Measurements from ENCODE around the gene NOL8. TPM values are rescaled to one million over a fixed set of nuclear protein-coding genes. Genes with fewer than 3 reads are reported as not detected.

The NOL8 gene
- total RNA-seq, 1 experiment from 2014 or later, result 48.4 TPM

DNA sequence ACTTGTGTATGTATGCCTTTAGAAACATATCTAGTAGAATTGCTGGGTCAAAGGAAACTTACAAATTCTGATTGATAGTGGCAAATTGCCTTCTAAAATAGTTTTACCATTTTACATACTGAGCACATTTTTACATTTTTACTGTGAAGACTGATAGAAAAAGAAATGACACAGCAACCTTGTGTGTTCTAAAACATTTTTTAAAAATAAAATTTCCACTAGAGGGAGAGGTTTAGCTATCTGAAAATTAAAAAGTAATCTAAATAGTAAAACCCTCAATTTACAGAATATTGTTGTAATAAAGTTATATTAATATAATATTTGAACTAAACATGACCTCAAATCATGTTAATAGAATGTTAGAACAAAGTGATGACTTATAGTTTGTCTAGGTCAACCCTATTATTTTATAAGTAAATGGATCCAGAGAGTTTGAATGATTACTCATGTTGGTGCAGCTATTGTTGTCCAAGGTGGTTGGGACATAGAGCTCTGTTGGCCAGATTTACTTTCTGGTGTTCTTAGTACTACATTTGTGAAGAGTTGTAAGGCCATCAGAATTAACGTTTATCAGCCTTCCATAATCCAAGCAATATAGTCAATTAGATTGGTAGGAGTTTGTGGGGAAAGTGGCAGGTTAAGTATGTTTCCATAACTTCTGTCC lies 17.8 kb upstream of the NOL8 start:
- Mint-ChIP-seq H3K27ac (no peak overlapping the region), H3K27me3 (ENCODE audit: low read depth) (no peaks in the 10 kb centered on the region), H3K36me3 (ENCODE audit: insufficient read depth in 1 of 3, low read depth in 3 of 3) (peaks cover 22 to 35% (median 32%) of the 10 kb centered on the region in 3 experiments), H3K4me1 (peaks cover 2 to 3% of the 10 kb centered on the region in 2 experiments; a peak in 3 of 4 replicates), H3K9me3 (peaks cover 4% of the 10 kb centered on the region in 2 experiments), H3K4me3 (no peak overlapping the region)
- Histone ChIP-seq H4K20me1 (ENCODE audit: control insufficient read depth, insufficient read depth, insufficient read length) (no peaks in the 10 kb centered on the region), H3K9ac (ENCODE audit: extremely low read depth, insufficient read length, low read length) (no peak overlapping the region), H2BK20ac (ENCODE audit: low read depth, low read length, poor library complexity, severe bottlenecking) (no peak overlapping the region), H4K91ac (ENCODE audit: insufficient read length, low read depth, low read length) (no peak overlapping the region), H2BK15ac (ENCODE audit: low read depth, low read length) (no peak overlapping the region), H3K9me3 (ENCODE audit: control insufficient read depth, low read depth, low read length) (peaks cover 5% of the 10 kb centered on the region), H2AK5ac (ENCODE audit: insufficient read length, low read length) (no peak overlapping the region), H2BK120ac (ENCODE audit: low read depth, low read length, poor library complexity, severe bottlenecking) (no peak overlapping the region), H3K79me1 (ENCODE audit: insufficient read depth, low read depth, low read length, poor library complexity, severe bottlenecking) (no peaks in the 10 kb centered on the region), H3K27ac (ENCODE audit: insufficient read length, low read depth, low read length) (no peak overlapping the region), H3K27me3 (ENCODE audit: insufficient read depth, low read length) (no peaks in the 10 kb centered on the region), H3K14ac (ENCODE audit: insufficient read depth, low read length) (no peak overlapping the region), H3K18ac (ENCODE audit: insufficient read length, low read depth, low read length) (no peak overlapping the region), H4K5ac (ENCODE audit: insufficient read length, low read depth, low read length) (no peak overlapping the region), H2BK12ac (ENCODE audit: insufficient read length, low read depth, low read length) (no peak overlapping the region), H2AFZ (ENCODE audit: low read length) (no peak overlapping the region), H3K23ac (ENCODE audit: insufficient read length, low read depth, low read length) (no peak overlapping the region), H3T11ph (ENCODE audit: low read length) (no peak overlapping the region), H2BK5ac (ENCODE audit: insufficient read length, low read length) (no peak overlapping the region), H3K79me2 (ENCODE audit: insufficient read depth, low read length) (no peaks in the 10 kb centered on the region), H3K23me2 (ENCODE audit: insufficient read length, low read depth, low read length, poor library complexity, severe bottlenecking) (no peaks in the 10 kb centered on the region), H4K8ac (replicated peaks; ENCODE audit: insufficient read length, low read depth, low read length) (no peak overlapping the region), H3K4me2 (ENCODE audit: insufficient read depth, insufficient read length, low read length) (no peak overlapping the region), H3K56ac (ENCODE audit: insufficient read length, low read depth, low read length) (no peak overlapping the region), H3K4ac (ENCODE audit: low read depth, low read length) (no peak overlapping the region), H3K4me1 (ENCODE audit: insufficient read depth, low read length) (no peaks in the 10 kb centered on the region)
- TF ChIP-seq, protein P1, sequence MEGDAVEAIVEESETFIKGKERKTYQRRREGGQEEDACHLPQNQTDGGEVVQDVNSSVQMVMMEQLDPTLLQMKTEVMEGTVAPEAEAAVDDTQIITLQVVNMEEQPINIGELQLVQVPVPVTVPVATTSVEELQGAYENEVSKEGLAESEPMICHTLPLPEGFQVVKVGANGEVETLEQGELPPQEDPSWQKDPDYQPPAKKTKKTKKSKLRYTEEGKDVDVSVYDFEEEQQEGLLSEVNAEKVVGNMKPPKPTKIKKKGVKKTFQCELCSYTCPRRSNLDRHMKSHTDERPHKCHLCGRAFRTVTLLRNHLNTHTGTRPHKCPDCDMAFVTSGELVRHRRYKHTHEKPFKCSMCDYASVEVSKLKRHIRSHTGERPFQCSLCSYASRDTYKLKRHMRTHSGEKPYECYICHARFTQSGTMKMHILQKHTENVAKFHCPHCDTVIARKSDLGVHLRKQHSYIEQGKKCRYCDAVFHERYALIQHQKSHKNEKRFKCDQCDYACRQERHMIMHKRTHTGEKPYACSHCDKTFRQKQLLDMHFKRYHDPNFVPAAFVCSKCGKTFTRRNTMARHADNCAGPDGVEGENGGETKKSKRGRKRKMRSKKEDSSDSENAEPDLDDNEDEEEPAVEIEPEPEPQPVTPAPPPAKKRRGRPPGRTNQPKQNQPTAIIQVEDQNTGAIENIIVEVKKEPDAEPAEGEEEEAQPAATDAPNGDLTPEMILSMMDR (conservative IDR thresholded peaks at IDR 0.05), result no peak
- no peak for DNase-seq
- no CpG with 5 or more reads among the region's 1 CpG for WGBS (ENCODE audit: extremely low coverage, insufficient read length, low lambda C conversion rate)

Measured in H9 (cell line).